Naive thymus-derived CD4-positive, alpha-beta T cell (primary cell): Measurements from ENCODE around the gene TMPRSS13. TPM values are rescaled to one million over a fixed set of nuclear protein-coding genes. Genes with fewer than 3 reads are reported as not detected.

Source experiments
- ATAC-seq: fragments of 150-1000 bp; cut with Tn5 transposase; 2 replicates; pipeline ENCODE4 v1.10.0; 2021; ENCODE audit warnings: mild to moderate bottlenecking, moderate library complexity
- CTCF ChIA-PET: fragments of 350-600 bp; sonication (Branson Sonifier 250); formaldehyde crosslinking; loops from one replicate; lab custom pipeline; 2021; ENCODE audit warnings: antibody characterized with exemption; lab: Charles Lee
- POLR2A ChIA-PET: fragments of 350-600 bp; sonication (Branson Sonifier 250); formaldehyde crosslinking; loops from one replicate; lab custom pipeline; 2021; ENCODE audit warnings: antibody characterized with exemption, inconsistent platforms; lab: Charles Lee
- DNase-seq, 9 donors: peaks; one replicate each; pipeline versions ENCODE4 v3.0.0 to v3.0.0-alpha.2; 2020 to 2022; ENCODE audit warnings: mixed read lengths in 1 of 9
- H3K27ac ChIP-seq: one replicate; pipeline ENCODE4 v1.7.0; 2013; ENCODE audit warnings: mild to moderate bottlenecking, low read depth, low read length, moderate library complexity
- H3K27me3 ChIP-seq, 2 donors: one replicate each; pipeline ENCODE4 v1.7.0; 2013; ENCODE audit warnings: low read length in 2 of 2, mild to moderate bottlenecking in 2 of 2, moderate library complexity in 2 of 2; ENCODE audit not compliant: control insufficient read depth in 2 of 2, insufficient read depth in 2 of 2
- H3K36me3 ChIP-seq, 3 experiments: 1 replicate in 2 of 3; 2 replicates in 1 of 3; pipeline ENCODE4 v1.7.0; 2013; ENCODE audit warnings: low read length in 3 of 3, mild to moderate bottlenecking in 3 of 3, moderate library complexity in 1 of 3; ENCODE audit not compliant: insufficient read depth in 3 of 3, control insufficient read depth in 2 of 3
- H3K4me1 ChIP-seq, 2 donors: one replicate each; pipeline ENCODE4 v1.7.0; 2013; ENCODE audit warnings: low read length in 2 of 2, mild to moderate bottlenecking in 2 of 2, moderate library complexity in 1 of 2; ENCODE audit not compliant: control insufficient read depth in 2 of 2, insufficient read depth in 2 of 2
- H3K4me3 ChIP-seq: 2 replicates; pipeline ENCODE4 v1.7.0; 2013; ENCODE audit warnings: mild to moderate bottlenecking, low read length
- H3K9me3 ChIP-seq, 3 experiments: 1 replicate in 2 of 3; 2 replicates in 1 of 3; pipeline ENCODE4 v1.7.0; 2013; ENCODE audit warnings: low read length in 3 of 3; ENCODE audit not compliant: control insufficient read depth in 2 of 3
- H3K27ac Mint-ChIP-seq, 9 donors: one replicate each; pipeline ENCODE4 v1.8.0; 2020 to 2022; ENCODE audit warnings: mixed read lengths in 9 of 9, mild to moderate bottlenecking in 8 of 9, moderate library complexity in 5 of 9, inconsistent platforms in 2 of 9
- H3K27me3 Mint-ChIP-seq, 5 donors: one replicate each; pipeline ENCODE4 v1.8.0; 2021 to 2022; ENCODE audit warnings: mixed read lengths in 5 of 5, mild to moderate bottlenecking in 1 of 5
- H3K36me3 Mint-ChIP-seq, 5 donors: one replicate each; pipeline ENCODE4 v1.8.0; 2020 to 2022; ENCODE audit warnings: mixed read lengths in 5 of 5, mild to moderate bottlenecking in 3 of 5, inconsistent platforms in 1 of 5
- H3K4me1 Mint-ChIP-seq, 7 donors: one replicate each; pipeline ENCODE4 v1.8.0; 2020 to 2022; ENCODE audit warnings: mixed read lengths in 7 of 7, mild to moderate bottlenecking in 3 of 7, inconsistent platforms in 1 of 7
- H3K4me3 Mint-ChIP-seq, 10 donors: one replicate each; pipeline ENCODE4 v1.8.0; 2020 to 2022; ENCODE audit warnings: mild to moderate bottlenecking in 10 of 10, mixed read lengths in 10 of 10, moderate library complexity in 6 of 10, inconsistent platforms in 2 of 10
- H3K9me3 Mint-ChIP-seq, 11 donors: one replicate each; pipeline ENCODE4 v1.8.0; 2020 to 2022; ENCODE audit warnings: mixed read lengths in 11 of 11, mild to moderate bottlenecking in 4 of 11, inconsistent platforms in 1 of 11, moderate library complexity in 1 of 11
- intact Hi-C, 2 donors: fragments of 100-400 bp; cut with micrococcal nuclease; formaldehyde crosslinking; loops; one replicate each; pipeline ENCODE4 v1.15.1; 2023
- polyA plus RNA-seq, 2 donors: library from polyadenylated mRNA; unstranded; fragments of 300-500 nt; fragmentation: Illumina TruSeq; gene quantifications; one replicate each; pipeline ENCODE4 v1.2.3, GENCODE V29; 2021
- total RNA-seq, 6 experiments: library from RNA in 5 of 6; stranded (reverse) in 5 of 6; gene quantifications; 1 replicate in 5 of 6; 2 replicates in 1 of 6; pipeline ENCODE4 v1.2.3 and lab custom pipeline; 2021 to 2026

TMPRSS13 gene
- total and polyA plus RNA-seq, 7 experiments from 2014 or later: 0.47 to 4.1 (median 3.0) TPM

DNA sequence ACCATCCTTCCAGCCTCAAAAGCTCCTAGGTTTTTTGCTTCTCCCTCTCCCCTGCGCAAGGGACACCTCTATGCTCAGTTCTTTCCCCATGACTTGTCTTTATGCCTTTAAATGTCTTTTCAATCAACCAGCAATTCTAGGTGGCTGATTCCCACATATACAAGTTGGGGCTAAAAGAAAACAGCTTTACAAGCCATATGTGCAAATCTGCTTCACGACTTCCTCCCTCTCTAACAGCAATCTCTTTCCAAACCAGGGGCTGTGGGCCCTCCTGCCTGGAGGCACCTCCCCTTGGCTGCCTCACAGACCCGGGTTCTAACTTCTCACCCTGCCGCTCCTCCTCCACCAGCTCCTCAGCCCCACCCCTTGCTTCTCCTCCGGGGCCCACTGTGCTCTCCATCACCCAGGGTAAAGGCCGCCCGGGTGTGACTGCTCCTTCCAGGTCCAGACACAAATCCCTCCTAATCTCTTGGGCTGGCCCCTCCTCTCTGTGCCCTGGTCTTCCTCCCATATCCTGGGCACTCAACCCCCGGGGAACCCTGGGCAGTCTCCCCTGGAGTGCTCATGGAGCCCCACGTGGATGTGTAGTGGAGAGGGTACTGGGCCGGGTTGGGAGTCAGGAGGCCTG is 14.1 kb downstream of the TMPRSS13 start:
- no peaks in the 10 kb centered on the region for H3K4me1 ChIP-seq
- peaks cover 0 to 1% (median 0%) of the 10 kb centered on the region in 11 donors for H3K9me3 Mint-ChIP-seq
- ATAC-seq: no peak

DNA sequence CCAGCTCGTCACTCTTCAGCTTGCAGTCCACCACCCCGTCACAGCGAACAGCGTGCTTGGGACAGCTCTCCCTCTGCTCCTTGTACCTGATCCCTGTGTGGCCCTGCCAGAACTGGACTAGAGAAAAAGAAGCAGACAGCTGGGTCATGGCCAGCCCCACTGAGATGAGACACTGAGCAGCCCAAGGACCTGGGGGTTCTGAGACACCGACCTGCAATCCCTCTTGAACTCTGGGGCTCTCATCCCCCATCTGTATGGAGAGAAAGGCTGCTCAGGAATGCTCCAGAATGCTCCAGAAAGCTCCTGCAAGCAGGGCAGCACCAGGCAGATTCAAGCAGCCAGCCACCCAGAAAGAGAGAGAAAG is 14.8 kb downstream of the TMPRSS13 start:
- Mint-ChIP-seq H3K27me3 (peaks cover 0 to 2% (median 0%) of the 10 kb centered on the region in 5 donors), H3K27ac (no peak overlapping the region), H3K4me1 (peaks cover 0 to 13% (median 0%) of the 10 kb centered on the region in 7 donors), H3K9me3 (peaks cover 0 to 1% (median 0%) of the 10 kb centered on the region in 11 donors), H3K4me3 (no peak overlapping the region), H3K36me3 (no peaks in the 10 kb centered on the region)
- no peak for DNase-seq
- H3K4me1 ChIP-seq: no peaks in the 10 kb centered on the region
- no peak overlapping the region for H3K4me3 ChIP-seq
- CTCF ChIA-PET: interaction anchor here (1.2 to 1.6 kb wide), 2 partner anchors 32 to 70 kb away, joined by 3 to 6 read pairs; no protein-coding TSS in a partner anchor
- intact Hi-C loops: no loop called here
- H3K36me3 ChIP-seq: no peaks in the 10 kb centered on the region
- H3K27me3 ChIP-seq: no peaks in the 10 kb centered on the region
- no peak overlapping the region for H3K27ac ChIP-seq
- ATAC-seq: no peak
- POLR2A ChIA-PET: no interaction called here
- no peaks in the 10 kb centered on the region for H3K9me3 ChIP-seq

More for the DNA sequence above, 14.1 kb downstream of the TMPRSS13 start:
- Histone ChIP-seq H3K4me3 (no peak overlapping the region), H3K27me3 (no peaks in the 10 kb centered on the region), H3K27ac (no peak overlapping the region), H3K9me3 (no peaks in the 10 kb centered on the region), H3K36me3 (no peaks in the 10 kb centered on the region)
- ChIA-PET POLR2A (no interaction called here), CTCF (interaction anchor here (1.2 to 1.6 kb wide), 2 partner anchors 31 to 71 kb away, joined by 3 to 6 read pairs; no protein-coding TSS in a partner anchor)
- Mint-ChIP-seq H3K27me3 (peaks cover 0 to 2% (median 0%) of the 10 kb centered on the region in 5 donors), H3K36me3 (no peaks in the 10 kb centered on the region), H3K4me1 (peaks cover 0 to 20% (median 0%) of the 10 kb centered on the region in 7 donors), H3K27ac (peak overlapping the region in 1 of 9 donors; percentile 17), H3K4me3 (no peak overlapping the region)
- no peak for DNase-seq
- intact Hi-C loops: no loop called here

DNA sequence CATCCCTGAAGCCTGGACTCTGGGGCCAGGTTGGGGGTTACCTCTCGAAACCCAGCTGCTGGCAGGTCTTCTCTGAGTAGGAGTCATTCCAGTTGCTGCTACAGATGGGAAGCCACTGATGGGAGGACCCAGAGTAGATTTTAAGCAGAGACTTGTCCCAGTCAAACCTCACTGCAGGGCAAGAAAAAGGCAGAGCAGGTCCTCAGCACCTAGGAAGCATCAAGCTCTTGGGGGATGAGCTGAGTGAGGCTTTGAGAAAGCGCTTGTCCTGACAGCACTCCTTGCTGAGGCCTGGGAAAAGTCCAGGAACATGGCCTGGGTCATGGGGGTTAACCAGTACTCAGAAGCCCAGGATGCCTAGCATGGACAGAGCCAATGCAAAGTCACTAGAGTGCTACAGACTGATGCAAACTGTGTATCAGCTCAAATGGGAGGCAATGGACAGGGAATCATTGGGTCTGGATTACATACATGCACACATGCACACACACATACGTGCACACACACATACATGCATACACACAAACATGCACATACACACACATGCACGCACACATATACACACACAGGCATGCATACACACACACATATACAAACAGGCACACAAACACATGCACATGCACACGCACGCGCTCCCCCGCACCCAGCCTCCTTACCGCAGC is 15.3 kb downstream of the TMPRSS13 start:
- Histone ChIP-seq H3K4me3 (no peak overlapping the region), H3K27me3 (no peaks in the 10 kb centered on the region), H3K4me1 (no peaks in the 10 kb centered on the region), H3K36me3 (no peaks in the 10 kb centered on the region), H3K27ac (no peak overlapping the region), H3K9me3 (no peaks in the 10 kb centered on the region)
- no peaks in the 10 kb centered on the region for H3K36me3 Mint-ChIP-seq
- ChIA-PET CTCF (interaction anchor here (1.2 to 1.6 kb wide), 2 partner anchors 33 to 70 kb away, joined by 3 to 6 read pairs; no protein-coding TSS in a partner anchor), POLR2A (no interaction called here)
- DNase-seq (no peak), ATAC-seq (no peak)
- H3K27me3 Mint-ChIP-seq: peaks cover 0 to 2% (median 0%) of the 10 kb centered on the region in 5 donors
- intact Hi-C loops: no loop called here
- no peak overlapping the region for H3K27ac Mint-ChIP-seq
- no peak overlapping the region for H3K4me3 Mint-ChIP-seq
- H3K9me3 Mint-ChIP-seq: peaks cover 0 to 1% (median 0%) of the 10 kb centered on the region in 11 donors
- H3K4me1 Mint-ChIP-seq: peaks cover 0 to 12% (median 0%) of the 10 kb centered on the region in 7 donors

DNA sequence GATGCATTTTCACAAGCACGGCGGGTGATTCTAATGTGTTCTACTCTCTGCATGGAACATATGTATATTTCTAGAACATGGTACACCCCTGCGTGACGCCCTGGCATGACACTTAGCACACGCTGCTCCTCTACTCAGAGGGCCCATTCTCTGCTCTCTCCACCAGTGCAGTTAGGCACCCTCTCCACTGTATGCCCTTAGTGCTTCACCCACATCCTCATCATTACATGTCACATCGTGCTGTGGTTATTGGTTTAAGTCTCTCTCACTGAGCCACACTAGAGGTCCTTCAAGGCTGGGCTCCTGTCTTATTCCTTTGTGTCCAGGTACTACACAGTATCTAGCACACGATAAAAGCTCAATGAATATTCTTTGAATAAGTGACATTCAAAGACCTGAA is 16.7 kb downstream of the TMPRSS13 start:
- ChIA-PET CTCF (interaction anchor here (0.6 to 0.9 kb wide), 2 partner anchors 8 to 140 kb away, joined by 3 read pairs; no protein-coding TSS in a partner anchor), POLR2A (no interaction called here)
- peak overlapping the region in 1 of 9 donors; percentile 55 for H3K27ac Mint-ChIP-seq
- no peaks in the 10 kb centered on the region for H3K27me3 ChIP-seq
- peaks cover 0 to 1% (median 0%) of the 10 kb centered on the region in 11 donors for H3K9me3 Mint-ChIP-seq
- DNase-seq (no peak), ATAC-seq (no peak)
- no peaks in the 10 kb centered on the region for H3K36me3 ChIP-seq
- peaks cover 0 to 4% (median 0%) of the 10 kb centered on the region in 5 donors for H3K27me3 Mint-ChIP-seq
- peaks cover 0 to 22% (median 0%) of the 10 kb centered on the region in 7 donors for H3K4me1 Mint-ChIP-seq
- intact Hi-C loops: no loop called here
- no peaks in the 10 kb centered on the region for H3K9me3 ChIP-seq
- H3K4me3 Mint-ChIP-seq: no peak overlapping the region
- H3K36me3 Mint-ChIP-seq: no peaks in the 10 kb centered on the region
- H3K4me1 ChIP-seq: no peaks in the 10 kb centered on the region
- H3K4me3 ChIP-seq: no peak overlapping the region
- H3K27ac ChIP-seq: no peak overlapping the region

DNA sequence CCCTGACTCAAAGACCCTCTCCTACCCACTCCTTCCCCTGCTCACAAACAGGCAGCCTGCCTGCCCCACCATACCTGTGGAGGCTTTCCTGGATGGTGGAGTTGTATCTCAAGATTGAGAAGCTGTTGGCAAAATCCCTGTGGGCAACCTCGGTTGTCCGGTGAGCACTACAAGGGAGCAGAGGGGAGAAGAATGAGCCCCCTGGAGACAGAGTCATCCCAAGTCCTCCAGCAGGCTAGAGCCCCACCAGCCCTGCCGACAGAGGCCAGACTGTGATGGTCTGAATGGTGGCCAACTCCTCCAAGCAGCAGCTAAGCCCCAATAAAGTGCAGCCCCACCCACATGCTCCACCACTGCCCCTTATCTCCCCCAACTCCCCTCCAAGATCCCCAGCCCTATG is 17.5 kb downstream of the TMPRSS13 start:
- H3K27me3 ChIP-seq: no peaks in the 10 kb centered on the region
- H3K27ac ChIP-seq: no peak overlapping the region
- H3K4me3 Mint-ChIP-seq: no peak overlapping the region
- H3K4me1 ChIP-seq: no peaks in the 10 kb centered on the region
- H3K36me3 ChIP-seq: no peaks in the 10 kb centered on the region
- H3K4me3 ChIP-seq: no peak overlapping the region
- H3K9me3 Mint-ChIP-seq: peaks cover 0 to 1% (median 0%) of the 10 kb centered on the region in 11 donors
- H3K4me1 Mint-ChIP-seq: peaks cover 0 to 27% (median 0%) of the 10 kb centered on the region in 7 donors
- ChIA-PET CTCF (no interaction called here), POLR2A (no interaction called here)
- H3K9me3 ChIP-seq: no peaks in the 10 kb centered on the region
- peaks cover 0 to 4% (median 0%) of the 10 kb centered on the region in 5 donors for H3K27me3 Mint-ChIP-seq
- no peak for DNase-seq
- H3K27ac Mint-ChIP-seq: no peak overlapping the region
- no peaks in the 10 kb centered on the region for H3K36me3 Mint-ChIP-seq
- intact Hi-C loops: no loop called here
- ATAC-seq: no peak

DNA sequence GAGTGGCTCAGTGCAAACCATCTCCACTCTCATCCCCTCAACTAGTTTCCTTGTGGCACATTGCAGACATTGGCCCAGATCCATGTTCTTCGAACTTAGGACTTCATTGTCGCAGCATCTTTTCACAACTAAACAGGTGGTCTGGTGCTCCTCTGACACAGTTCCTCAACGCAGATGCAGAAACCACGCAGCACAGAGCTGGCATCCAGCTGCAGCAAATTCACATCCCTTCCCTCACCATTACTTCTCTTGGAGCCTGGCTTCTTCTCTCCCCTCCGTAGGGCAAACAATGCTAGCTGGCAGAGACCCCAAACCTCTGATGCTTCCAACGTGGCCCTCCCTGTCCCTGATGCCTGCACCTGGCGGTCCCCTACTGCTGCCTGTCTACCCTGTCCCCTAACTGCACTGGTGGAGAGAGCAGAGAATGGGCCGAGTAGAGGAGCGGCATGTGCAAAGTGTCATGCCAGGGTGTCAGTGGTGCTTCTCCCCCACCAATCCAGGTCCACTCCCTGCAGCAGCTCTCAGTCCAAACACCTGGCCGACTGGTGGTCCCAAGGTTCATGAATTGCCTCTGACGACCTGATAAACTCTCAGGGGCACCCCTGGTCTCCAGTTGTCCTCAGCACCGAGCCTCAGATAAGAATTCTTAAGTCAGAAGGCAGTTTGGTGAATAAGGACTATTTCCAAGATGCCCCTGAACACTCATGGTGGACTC is 18.1 kb downstream of the TMPRSS13 start:
- Histone ChIP-seq H3K4me1 (no peaks in the 10 kb centered on the region), H3K4me3 (no peak overlapping the region), H3K36me3 (no peaks in the 10 kb centered on the region), H3K27me3 (no peaks in the 10 kb centered on the region), H3K27ac (no peak overlapping the region), H3K9me3 (no peaks in the 10 kb centered on the region)
- Mint-ChIP-seq H3K36me3 (no peaks in the 10 kb centered on the region), H3K9me3 (peaks cover 0 to 1% (median 0%) of the 10 kb centered on the region in 11 donors), H3K4me3 (no peak overlapping the region), H3K4me1 (peaks cover 0 to 27% (median 0%) of the 10 kb centered on the region in 7 donors), H3K27ac (peak overlapping the region in 1 of 9 donors; percentile 42), H3K27me3 (peaks cover 0 to 4% (median 0%) of the 10 kb centered on the region in 5 donors)
- no peak for ATAC-seq
- POLR2A ChIA-PET: no interaction called here
- no peak for DNase-seq
- intact Hi-C loops: no loop called here
- CTCF ChIA-PET: no interaction called here
